ENCODE data around the gene LSM14B.

Gene LSM14B

DNA sequence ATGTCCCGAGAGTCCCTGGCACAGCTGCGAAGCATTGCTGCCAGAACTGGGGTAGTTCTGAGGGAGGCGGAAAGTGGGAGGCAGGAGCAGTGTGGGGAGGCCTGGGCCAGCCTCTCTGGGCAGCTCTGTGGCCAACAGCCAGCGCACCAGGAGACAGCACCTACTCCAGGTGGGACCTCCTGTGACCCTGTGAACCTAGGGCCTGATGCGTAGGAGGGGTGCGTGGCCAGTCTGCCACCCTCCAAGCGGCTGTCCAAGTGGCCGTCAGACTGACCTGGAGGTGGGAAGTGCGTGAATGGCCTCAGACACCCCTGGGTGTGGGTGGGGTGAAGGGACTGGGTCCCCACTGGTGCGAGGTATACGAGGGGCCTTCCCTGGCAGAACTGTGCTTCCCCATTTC lies 36.8 kb downstream of the LSM14B start:
- H3F3A ChIP-seq (ENCODE audit: insufficient read depth, low read length): no peaks in the 10 kb centered on the region
- TF ChIP-seq EZH2 (IDR thresholded peaks at IDR 0.05; ENCODE audit: borderline replicate concordance, low read length) (no peak), CTCF (IDR thresholded peaks at IDR 0.05; ENCODE audit: low read length) (no peak)
- peaks cover 7% of the 10 kb centered on the region for H3K36me3 ChIP-seq (ENCODE audit: insufficient read depth, low read length)
- H3K9me2 ChIP-seq (ENCODE audit: low read depth, low read length): no peaks in the 10 kb centered on the region
- H3K27me3 ChIP-seq (ENCODE audit: insufficient read depth, low read length): no peaks in the 10 kb centered on the region
- H3K4me2 ChIP-seq (ENCODE audit: low read length): no peak overlapping the region
- no peak overlapping the region for H3K9ac ChIP-seq (ENCODE audit: low read length)
- H3K27ac ChIP-seq (ENCODE audit: low read depth, low read length, poor library complexity, severe bottlenecking): no peak overlapping the region
- H3K9me3 ChIP-seq (ENCODE audit: low read length): no peaks in the 10 kb centered on the region
- no peaks in the 10 kb centered on the region for H4K20me1 ChIP-seq (ENCODE audit: insufficient read depth, low read length)
- no peak overlapping the region for H3K4me3 ChIP-seq (ENCODE audit: low read depth, low read length, poor library complexity, severe bottlenecking)
- H3K4me1 ChIP-seq (ENCODE audit: insufficient read depth, low read length, severe bottlenecking): peaks cover 3% of the 10 kb centered on the region
- no peak overlapping the region for H2AFZ ChIP-seq (ENCODE audit: low read length)
- no peaks in the 10 kb centered on the region for H3K79me2 ChIP-seq (ENCODE audit: insufficient read depth, low read length)

GRCh38 chr20:62159839-62160238 lies 37.6 kb downstream of the LSM14B start:
- peaks cover 3% of the 10 kb centered on the region for H3K36me3 ChIP-seq (ENCODE audit: insufficient read depth, low read length)
- H3K27ac ChIP-seq (ENCODE audit: low read depth, low read length, poor library complexity, severe bottlenecking): no peak overlapping the region
- H2AFZ ChIP-seq (ENCODE audit: low read length): no peak overlapping the region
- peaks cover 3% of the 10 kb centered on the region for H3K4me1 ChIP-seq (ENCODE audit: insufficient read depth, low read length, severe bottlenecking)
- no peak overlapping the region for H3K4me2 ChIP-seq (ENCODE audit: low read length)
- H3K9me2 ChIP-seq (ENCODE audit: low read depth, low read length): no peaks in the 10 kb centered on the region
- H3K79me2 ChIP-seq (ENCODE audit: insufficient read depth, low read length): no peaks in the 10 kb centered on the region
- no peaks in the 10 kb centered on the region for H3K27me3 ChIP-seq (ENCODE audit: insufficient read depth, low read length)
- no peaks in the 10 kb centered on the region for H3K9me3 ChIP-seq (ENCODE audit: low read length)
- no peaks in the 10 kb centered on the region for H4K20me1 ChIP-seq (ENCODE audit: insufficient read depth, low read length)
- H3K4me3 ChIP-seq (ENCODE audit: low read depth, low read length, poor library complexity, severe bottlenecking): no peak overlapping the region
- no peaks in the 10 kb centered on the region for H3F3A ChIP-seq (ENCODE audit: insufficient read depth, low read length)
- TF ChIP-seq CTCF (IDR thresholded peaks at IDR 0.05; ENCODE audit: low read length): no peak
- no peak for TF ChIP-seq EZH2 (IDR thresholded peaks at IDR 0.05; ENCODE audit: borderline replicate concordance, low read length)
- no peak overlapping the region for H3K9ac ChIP-seq (ENCODE audit: low read length)

DNA sequence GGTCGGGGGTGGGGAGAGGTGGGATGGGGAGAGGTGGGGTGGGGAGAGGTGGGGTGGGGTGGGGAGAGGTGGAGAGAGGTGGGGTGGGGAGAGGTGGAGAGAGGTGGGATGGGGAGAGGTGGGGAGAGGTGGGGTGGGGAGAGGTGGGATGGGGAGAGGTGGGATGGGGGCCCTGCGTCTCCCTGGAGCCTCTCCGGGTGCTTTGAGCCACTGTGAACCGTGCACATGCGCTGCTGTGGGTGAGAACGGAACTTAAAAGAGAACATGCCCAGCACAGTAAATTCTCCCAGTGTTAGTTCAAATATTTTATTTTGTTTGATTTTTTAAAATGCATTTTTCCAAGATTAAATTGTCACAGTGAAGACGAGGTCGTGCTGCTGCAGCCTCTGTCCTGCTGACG lies 38.0 kb downstream of the LSM14B start:
- H3K4me3 ChIP-seq (ENCODE audit: low read depth, low read length, poor library complexity, severe bottlenecking): no peak overlapping the region
- no peaks in the 10 kb centered on the region for H4K20me1 ChIP-seq (ENCODE audit: insufficient read depth, low read length)
- H3K9me2 ChIP-seq (ENCODE audit: low read depth, low read length): no peaks in the 10 kb centered on the region
- H3K9me3 ChIP-seq (ENCODE audit: low read length): no peaks in the 10 kb centered on the region
- no peak overlapping the region for H3K9ac ChIP-seq (ENCODE audit: low read length)
- H3F3A ChIP-seq (ENCODE audit: insufficient read depth, low read length): no peaks in the 10 kb centered on the region
- H3K27me3 ChIP-seq (ENCODE audit: insufficient read depth, low read length): no peaks in the 10 kb centered on the region
- H3K79me2 ChIP-seq (ENCODE audit: insufficient read depth, low read length): no peaks in the 10 kb centered on the region
- TF ChIP-seq CTCF (IDR thresholded peaks at IDR 0.05; ENCODE audit: low read length): no peak
- TF ChIP-seq EZH2 (IDR thresholded peaks at IDR 0.05; ENCODE audit: borderline replicate concordance, low read length): no peak
- H3K4me1 ChIP-seq (ENCODE audit: insufficient read depth, low read length, severe bottlenecking): peaks cover 3% of the 10 kb centered on the region
- H3K4me2 ChIP-seq (ENCODE audit: low read length): no peak overlapping the region
- H3K36me3 ChIP-seq (ENCODE audit: insufficient read depth, low read length): peaks cover 3% of the 10 kb centered on the region; the same call in 1 of the 2 replicates
- H2AFZ ChIP-seq (ENCODE audit: low read length): no peak overlapping the region
- H3K27ac ChIP-seq (ENCODE audit: low read depth, low read length, poor library complexity, severe bottlenecking): no peak overlapping the region

Data from OCI-LY1 (cell line).